ENCODE results near the gene PIM2. TPM values are rescaled to one million over a fixed set of nuclear protein-coding genes. Genes with fewer than 3 reads are reported as not detected.

The PIM2 gene
- total RNA-seq, 1 donor from 2014 or later = 20.6 TPM

- TF ChIP-seq, protein P1, sequence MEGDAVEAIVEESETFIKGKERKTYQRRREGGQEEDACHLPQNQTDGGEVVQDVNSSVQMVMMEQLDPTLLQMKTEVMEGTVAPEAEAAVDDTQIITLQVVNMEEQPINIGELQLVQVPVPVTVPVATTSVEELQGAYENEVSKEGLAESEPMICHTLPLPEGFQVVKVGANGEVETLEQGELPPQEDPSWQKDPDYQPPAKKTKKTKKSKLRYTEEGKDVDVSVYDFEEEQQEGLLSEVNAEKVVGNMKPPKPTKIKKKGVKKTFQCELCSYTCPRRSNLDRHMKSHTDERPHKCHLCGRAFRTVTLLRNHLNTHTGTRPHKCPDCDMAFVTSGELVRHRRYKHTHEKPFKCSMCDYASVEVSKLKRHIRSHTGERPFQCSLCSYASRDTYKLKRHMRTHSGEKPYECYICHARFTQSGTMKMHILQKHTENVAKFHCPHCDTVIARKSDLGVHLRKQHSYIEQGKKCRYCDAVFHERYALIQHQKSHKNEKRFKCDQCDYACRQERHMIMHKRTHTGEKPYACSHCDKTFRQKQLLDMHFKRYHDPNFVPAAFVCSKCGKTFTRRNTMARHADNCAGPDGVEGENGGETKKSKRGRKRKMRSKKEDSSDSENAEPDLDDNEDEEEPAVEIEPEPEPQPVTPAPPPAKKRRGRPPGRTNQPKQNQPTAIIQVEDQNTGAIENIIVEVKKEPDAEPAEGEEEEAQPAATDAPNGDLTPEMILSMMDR (IDR thresholded peaks at IDR 0.05) = no peak
- Histone ChIP-seq H3K4me1 (no peaks in the 10 kb centered on the region), H3K4me3 (no peak overlapping the region), H3K27ac (peak overlapping the region; percentile 6), H3K27me3 (ENCODE audit: low read depth) (no peaks in the 10 kb centered on the region), H3K9me3 (no peaks in the 10 kb centered on the region), H3K36me3 (peaks cover 31% of the 10 kb centered on the region)
- no peak for ATAC-seq
- DNase-seq = no peak
- intact Hi-C loops (cut with DNase I) = no loop called here
Observed at GRCh38 chrX:48920718-48921104, 1.9 kb upstream of the PIM2 start.

DNA sequence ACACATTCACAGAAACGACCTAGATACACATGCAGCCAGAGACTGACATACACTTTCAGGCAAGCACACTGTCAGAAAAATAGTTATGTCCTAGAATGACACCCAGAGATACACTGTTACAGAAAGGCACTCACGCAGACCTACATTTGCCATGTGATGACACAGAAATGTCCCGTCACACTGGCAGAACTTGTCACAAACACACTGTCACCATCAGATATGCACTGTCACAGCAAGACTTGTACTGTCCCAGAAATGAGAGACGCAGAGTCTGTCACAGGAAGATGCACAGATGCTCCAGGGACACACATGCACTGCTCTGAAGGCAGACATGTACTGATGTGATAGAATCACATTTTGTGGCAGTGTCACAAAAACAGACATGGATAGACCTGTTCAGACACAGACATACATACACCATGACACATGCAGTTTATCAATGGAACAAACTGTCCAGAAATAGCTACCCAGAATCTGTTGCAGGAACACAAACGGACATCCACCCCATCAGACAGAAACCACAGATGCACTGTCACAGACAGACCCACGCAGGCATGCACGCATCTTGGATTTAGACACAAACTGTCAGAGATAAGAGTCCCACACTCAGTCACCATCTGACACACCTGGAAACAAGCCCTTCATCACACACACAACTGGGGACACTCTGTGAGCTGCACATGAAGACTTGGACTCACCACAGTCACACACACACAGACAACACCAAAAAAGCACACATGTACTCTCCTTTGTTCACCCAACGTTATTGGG lies 1.3 kb upstream of the PIM2 start:
- no peak for ATAC-seq
- TF ChIP-seq, protein P1 (IDR thresholded peaks at IDR 0.05) = no peak
- Histone ChIP-seq H3K4me1 (no peaks in the 10 kb centered on the region), H3K36me3 (peaks cover 30% of the 10 kb centered on the region), H3K4me3 (peak overlapping the region; percentile 65), H3K9me3 (no peaks in the 10 kb centered on the region), H3K27ac (peak overlapping the region; percentile 86), H3K27me3 (ENCODE audit: low read depth) (no peaks in the 10 kb centered on the region)
- intact Hi-C loops (cut with DNase I) = no loop called here
- DNase-seq = no peak

- Histone ChIP-seq H3K9me3 (no peaks in the 10 kb centered on the region), H3K36me3 (peaks cover 33% of the 10 kb centered on the region), H3K27ac (peak overlapping the region; percentile 86), H3K27me3 (ENCODE audit: low read depth) (no peaks in the 10 kb centered on the region), H3K4me1 (no peaks in the 10 kb centered on the region), H3K4me3 (peak overlapping the region; percentile 65)
- TF ChIP-seq, protein P1 (IDR thresholded peaks at IDR 0.05) = no peak
- intact Hi-C loops (cut with DNase I) = no loop called here
- DNase-seq (no peak), ATAC-seq (peak; percentile 4 to 17)
Observed at GRCh38 chrX:48919360-48919841, 577 bp upstream of the PIM2 start.

DNA sequence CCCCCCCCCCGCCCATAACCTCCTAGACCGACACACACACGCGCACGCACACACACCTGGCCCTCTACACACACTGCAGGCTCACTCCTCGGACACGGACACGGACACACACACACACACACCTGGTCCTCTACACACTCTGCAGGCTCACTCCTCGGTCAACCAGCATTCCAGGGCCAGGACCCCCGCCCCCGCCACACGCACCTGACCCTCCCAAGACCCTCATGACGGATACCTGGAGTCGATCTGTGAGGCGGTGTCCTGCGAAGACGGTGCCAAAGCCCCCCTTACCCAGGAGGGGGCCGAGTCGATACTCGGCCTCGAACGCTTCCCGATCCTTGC lies 552 bp downstream of the PIM2 start:
- intact Hi-C loops (cut with DNase I) = no loop called here
- Histone ChIP-seq H3K27me3 (ENCODE audit: low read depth) (no peaks in the 10 kb centered on the region), H3K9me3 (no peaks in the 10 kb centered on the region), H3K36me3 (peaks cover 32% of the 10 kb centered on the region), H3K4me1 (no peaks in the 10 kb centered on the region), H3K27ac (peak overlapping the region; percentile 86), H3K4me3 (peak overlapping the region; percentile 65)
- DNase-seq (no peak), ATAC-seq (peak in 1 of 2 donors; percentile 16)
- TF ChIP-seq, protein P1 (IDR thresholded peaks at IDR 0.05) = no peak

DNA sequence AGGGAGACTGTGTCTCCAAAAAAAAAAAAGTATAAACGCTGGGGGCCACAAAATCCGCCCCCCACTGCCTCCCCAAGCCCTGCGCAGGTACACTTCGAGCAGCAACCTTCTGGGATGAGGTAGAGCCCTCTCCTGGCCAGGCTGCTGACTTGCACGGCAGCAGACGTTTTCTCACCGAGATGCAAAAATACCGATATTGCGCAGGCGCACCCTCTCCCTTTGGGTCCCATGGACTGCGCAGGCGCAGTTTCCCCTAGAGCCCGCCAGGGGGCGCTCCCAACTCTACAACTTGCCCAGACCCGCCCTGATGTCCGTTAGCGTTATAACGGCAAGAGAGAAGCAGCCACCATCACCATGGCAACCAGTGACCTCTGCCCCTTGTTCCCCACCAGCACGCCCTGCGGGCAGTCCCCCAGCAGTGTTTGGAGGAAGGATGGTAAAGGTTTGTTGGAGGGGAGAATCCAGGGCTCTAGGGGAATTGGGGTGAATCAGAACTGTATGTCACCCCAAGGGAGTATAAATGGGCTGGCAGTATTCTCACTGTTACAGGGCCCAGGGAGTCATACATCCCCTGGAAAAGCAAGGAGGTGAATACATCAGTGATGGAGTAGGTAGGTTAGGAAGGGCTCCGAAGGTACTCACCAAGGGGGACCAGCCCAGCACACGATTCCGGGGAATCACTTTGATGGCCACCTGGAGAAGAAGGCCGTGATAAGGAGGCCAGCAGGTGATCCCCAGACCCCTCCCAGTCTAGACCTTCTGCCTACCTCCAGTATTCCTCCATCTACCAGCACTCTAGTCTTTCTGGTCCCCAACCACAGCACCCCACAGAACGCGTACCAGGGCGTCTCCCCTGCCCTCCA lies 1.5 kb downstream of the PIM2 start:
- no peaks in the 10 kb centered on the region for H3K9me3 ChIP-seq
- TF ChIP-seq, protein P1 (IDR thresholded peaks at IDR 0.05) = peak; percentile 91
- H3K4me3 ChIP-seq = peak overlapping the region; percentile 65
- DNase-seq (peak; percentile 92), ATAC-seq (peak; percentile 75 to 88)
- peaks cover 23% of the 10 kb centered on the region for H3K36me3 ChIP-seq
- no peaks in the 10 kb centered on the region for H3K27me3 ChIP-seq (ENCODE audit: low read depth)
- peaks cover 2% of the 10 kb centered on the region for H3K4me1 ChIP-seq
- intact Hi-C loops (cut with DNase I) = no loop called here
- H3K27ac ChIP-seq = peak overlapping the region; percentile 86

Data from lower lobe of right lung (tissue), 2 donors.